ENCODE results near the gene DAB2IP. TPM values are rescaled to one million over a fixed set of nuclear protein-coding genes. Genes with fewer than 3 reads are reported as not detected.

DAB2IP gene
- total RNA-seq, 2 donors from 2014 or later, result 70.7 to 71.0 TPM

DNA sequence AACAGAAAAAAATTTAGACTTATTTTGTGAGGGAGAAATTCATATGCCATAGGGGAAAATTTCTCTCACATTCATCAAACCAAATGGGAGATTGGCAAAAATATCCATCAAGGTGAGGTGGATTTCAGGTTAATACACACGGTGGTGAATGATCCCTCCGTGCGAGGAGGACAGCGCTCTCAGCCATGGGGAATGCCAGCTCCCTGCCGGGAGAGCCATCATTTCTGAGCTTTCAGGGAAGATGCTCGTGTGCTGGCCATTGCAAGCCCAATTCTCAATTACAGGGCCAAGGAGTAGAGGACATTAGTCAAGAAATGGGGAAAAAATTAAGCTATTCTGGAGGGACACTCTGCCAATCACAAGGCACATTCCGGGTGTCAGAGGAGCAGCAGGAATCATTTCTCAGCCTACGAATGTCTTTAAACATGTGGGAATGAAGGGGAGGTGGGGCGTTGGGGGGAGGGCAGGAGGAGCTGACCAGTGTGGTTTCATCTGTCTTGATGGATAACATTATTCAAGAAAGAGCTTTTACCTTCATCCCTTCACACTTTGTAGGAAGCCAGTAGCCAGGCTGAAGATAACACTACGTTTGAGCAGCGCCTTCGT, 165.5 kb downstream of the DAB2IP start:
- H3K4me3 ChIP-seq (ENCODE audit: low read length), result no peak overlapping the region
- H3K36me3 ChIP-seq (ENCODE audit: control insufficient read depth, insufficient read depth, low read length), result no peaks in the 10 kb centered on the region
- H3K27ac ChIP-seq (ENCODE audit: low read depth, low read length), result no peak overlapping the region
- no peak overlapping the region for H3K9ac ChIP-seq (ENCODE audit: extremely low read depth, low read length, poor library complexity, severe bottlenecking)
- WGBS, 2 experiments (ENCODE audit: insufficient coverage in 1 of 2, insufficient read length in 1 of 2), result 48 to 62% methylated on average over 11 to 12 of the region's 12 CpGs
- peaks cover 3% of the 10 kb centered on the region for H3K4me1 ChIP-seq (ENCODE audit: control insufficient read depth, insufficient read depth, low read length)
- peak; percentile 53 for DNase-seq
- Mint-ChIP-seq H3K4me3 (no peak overlapping the region), H3K36me3 (ENCODE audit: low read depth) (no peaks in the 10 kb centered on the region), H3K27ac (no peak overlapping the region), H3K27me3 (ENCODE audit: insufficient read depth) (peaks cover 67% of the 10 kb centered on the region), H3K4me1 (peaks cover 26% of the 10 kb centered on the region), H3K9me3 (no peaks in the 10 kb centered on the region)
- no peaks in the 10 kb centered on the region for H3K9me3 ChIP-seq (ENCODE audit: control insufficient read depth, low read length)
- no peak for TF ChIP-seq CTCF (conservative IDR thresholded peaks at IDR 0.05)
- peaks cover 88% of the 10 kb centered on the region for H3K27me3 ChIP-seq (ENCODE audit: control insufficient read depth, insufficient read depth, low read length, poor library complexity, severe bottlenecking)

DNA sequence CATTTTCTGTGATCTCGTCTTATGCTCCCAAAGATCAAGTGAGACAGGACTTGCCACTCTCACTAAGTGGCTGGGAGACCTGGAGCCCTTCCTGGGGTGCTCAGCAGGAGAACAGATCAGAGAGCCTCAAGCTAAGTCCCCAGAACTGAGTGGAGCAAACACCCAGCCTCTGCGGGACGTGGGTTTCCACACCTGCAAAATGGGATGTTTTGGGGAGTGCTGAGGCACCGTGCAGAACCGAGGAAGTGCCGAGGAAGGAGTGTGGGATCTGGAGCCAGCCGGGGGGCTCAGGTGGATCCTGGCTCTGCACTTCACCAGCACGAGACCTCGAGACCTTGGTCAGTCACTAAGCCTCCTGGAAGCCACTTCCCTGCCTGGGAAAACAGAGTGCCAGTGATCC, 166.0 kb downstream of the DAB2IP start:
- no peaks in the 10 kb centered on the region for H3K9me3 Mint-ChIP-seq

DNA sequence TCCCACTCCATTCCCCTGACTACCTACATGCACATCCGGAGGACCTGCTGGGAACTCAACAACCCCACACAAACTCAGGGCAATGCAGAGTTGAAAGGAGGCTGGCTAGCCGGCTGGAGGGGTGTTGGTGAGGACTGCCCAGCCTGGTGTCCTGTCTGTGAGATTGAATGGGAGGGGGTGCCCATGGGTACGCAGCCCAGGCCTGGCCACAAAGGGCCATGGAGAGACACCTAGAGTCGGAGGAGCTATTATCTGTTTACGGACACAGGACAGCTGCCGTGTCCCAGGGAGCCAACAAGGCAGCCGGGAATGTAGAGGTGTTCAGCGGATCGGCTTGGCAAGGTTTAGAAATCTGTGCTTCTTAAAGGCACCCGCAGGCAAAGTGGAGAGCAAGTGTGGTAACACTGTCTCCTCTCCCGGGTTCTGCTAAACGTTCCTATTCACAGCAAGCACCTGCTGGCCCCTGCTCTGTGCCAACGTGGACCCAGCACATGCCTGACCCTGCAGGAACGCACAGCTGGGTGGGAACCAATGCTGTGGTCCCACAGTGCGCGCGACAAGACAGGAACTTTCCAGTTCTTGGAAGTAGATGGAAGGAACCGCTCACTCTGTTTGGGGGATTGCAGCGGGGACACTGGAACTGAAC, 166.7 kb downstream of the DAB2IP start:
- TF ChIP-seq CTCF (conservative IDR thresholded peaks at IDR 0.05), result no peak
- Histone ChIP-seq H3K36me3 (ENCODE audit: control insufficient read depth, insufficient read depth, low read length) (no peaks in the 10 kb centered on the region), H3K27me3 (ENCODE audit: control insufficient read depth, insufficient read depth, low read length, poor library complexity, severe bottlenecking) (peaks cover 91% of the 10 kb centered on the region), H3K27ac (ENCODE audit: low read depth, low read length) (no peak overlapping the region), H3K4me3 (ENCODE audit: low read length) (no peak overlapping the region), H3K9ac (ENCODE audit: extremely low read depth, low read length, poor library complexity, severe bottlenecking) (no peak overlapping the region), H3K9me3 (ENCODE audit: control insufficient read depth, low read length) (no peaks in the 10 kb centered on the region), H3K4me1 (ENCODE audit: control insufficient read depth, insufficient read depth, low read length) (peaks cover 3% of the 10 kb centered on the region)
- no peaks in the 10 kb centered on the region for H3K36me3 Mint-ChIP-seq (ENCODE audit: low read depth)
- peaks cover 23% of the 10 kb centered on the region for H3K4me1 Mint-ChIP-seq
- no peaks in the 10 kb centered on the region for H3K9me3 Mint-ChIP-seq
- peak; percentile 47 for DNase-seq
- peaks cover 68% of the 10 kb centered on the region for H3K27me3 Mint-ChIP-seq (ENCODE audit: insufficient read depth)
- H3K27ac Mint-ChIP-seq, result no peak overlapping the region
- 83 to 86% methylated on average over 10 to 19 of the region's 19 CpGs for WGBS, 2 experiments (ENCODE audit: insufficient coverage in 1 of 2, insufficient read length in 1 of 2)
- no peak overlapping the region for H3K4me3 Mint-ChIP-seq

More for the DNA sequence above, 166.0 kb downstream of the DAB2IP start:
- Mint-ChIP-seq H3K27ac (no peak overlapping the region), H3K27me3 (ENCODE audit: insufficient read depth) (peaks cover 70% of the 10 kb centered on the region), H3K36me3 (ENCODE audit: low read depth) (no peaks in the 10 kb centered on the region), H3K4me1 (peaks cover 23% of the 10 kb centered on the region), H3K4me3 (no peak overlapping the region)
- 82 to 94% methylated on average over 6 to 9 of the region's 9 CpGs for WGBS, 2 experiments (ENCODE audit: insufficient coverage in 1 of 2, insufficient read length in 1 of 2)
- no peaks in the 10 kb centered on the region for H3K9me3 ChIP-seq (ENCODE audit: control insufficient read depth, low read length)
- H3K4me3 ChIP-seq (ENCODE audit: low read length), result no peak overlapping the region
- H3K4me1 ChIP-seq (ENCODE audit: control insufficient read depth, insufficient read depth, low read length), result peaks cover 3% of the 10 kb centered on the region
- H3K36me3 ChIP-seq (ENCODE audit: control insufficient read depth, insufficient read depth, low read length), result no peaks in the 10 kb centered on the region
- H3K9ac ChIP-seq (ENCODE audit: extremely low read depth, low read length, poor library complexity, severe bottlenecking), result no peak overlapping the region
- TF ChIP-seq CTCF (conservative IDR thresholded peaks at IDR 0.05), result no peak
- peaks cover 93% of the 10 kb centered on the region for H3K27me3 ChIP-seq (ENCODE audit: control insufficient read depth, insufficient read depth, low read length, poor library complexity, severe bottlenecking)
- DNase-seq, result peak; percentile 54
- H3K27ac ChIP-seq (ENCODE audit: low read depth, low read length), result no peak overlapping the region
